ENCODE measurements around the gene ZBTB20.
A peak's percentile ranks its signal among the peaks of the same experiment; 100 is the strongest.

Gene ZBTB20

DNA sequence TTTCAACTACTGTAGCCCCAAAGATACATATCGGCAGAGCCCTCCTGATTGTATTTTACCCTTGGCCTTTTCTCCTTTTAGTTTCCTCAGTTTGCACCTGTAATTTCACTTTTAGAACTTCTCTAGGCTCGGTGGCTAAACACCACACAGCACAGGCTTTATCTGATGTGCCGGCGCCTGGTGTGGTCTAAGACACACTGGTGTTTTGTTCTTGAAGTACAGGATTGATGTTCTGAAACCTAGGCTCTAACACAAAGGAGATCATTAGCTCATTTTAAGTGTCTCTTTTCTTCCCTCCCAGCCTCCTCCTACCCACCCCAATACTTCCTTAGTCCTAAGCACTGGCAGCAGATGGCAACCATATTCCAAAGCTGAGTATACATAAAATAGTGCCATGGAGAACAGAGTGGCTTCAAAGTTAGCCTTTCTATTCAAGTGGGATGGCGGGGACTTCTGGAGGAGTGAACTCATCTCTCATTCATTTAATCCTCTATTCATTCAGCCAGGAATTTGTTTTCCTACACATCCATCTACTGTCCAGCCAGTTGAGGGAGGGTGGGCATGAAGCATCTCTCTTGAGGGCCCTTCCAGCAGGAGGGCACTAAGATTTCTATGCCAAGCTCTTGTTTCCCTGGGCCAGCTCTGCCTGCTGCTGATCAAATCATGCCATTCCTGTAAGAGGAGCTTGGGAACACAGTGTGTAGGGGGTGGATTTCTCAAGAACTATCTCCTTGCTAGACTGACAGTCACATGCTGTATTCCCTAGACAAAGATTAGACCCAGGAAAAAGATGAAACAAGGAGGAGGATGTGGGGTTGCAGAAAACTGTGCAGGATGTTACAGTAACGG, 782.1 kb downstream of the ZBTB20 start:
- no peak for DNase-seq (ENCODE audit: low spot score)

DNA sequence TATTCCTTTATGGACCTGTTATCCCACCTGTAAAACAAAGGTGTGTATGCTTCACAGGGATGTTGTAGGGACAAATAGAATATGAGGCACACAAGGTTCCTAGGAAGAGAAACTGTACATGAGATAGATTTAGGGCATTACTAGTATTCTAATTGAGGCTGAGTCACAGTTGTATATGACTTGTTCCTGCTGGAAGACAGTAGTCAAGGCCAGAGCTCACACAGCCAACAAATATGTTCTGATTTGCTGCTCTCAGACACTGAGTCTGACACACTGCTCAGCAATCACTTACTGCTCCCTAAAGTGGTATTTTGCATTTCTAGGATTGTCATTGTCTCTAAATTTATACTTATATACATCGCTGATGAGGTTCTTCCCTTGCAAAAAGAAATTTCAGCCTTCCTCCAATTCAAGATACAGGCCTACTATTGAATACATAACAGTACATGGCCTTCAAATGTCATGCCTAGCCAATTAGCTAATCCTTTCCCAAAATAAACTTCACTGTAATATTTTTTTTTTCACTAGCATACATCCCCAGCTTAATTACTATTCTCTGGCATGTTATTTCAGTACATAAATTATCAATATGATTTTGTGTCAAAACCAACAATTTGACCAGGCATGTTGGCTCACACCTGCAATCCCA, 783.4 kb downstream of the ZBTB20 start:
- peak; percentile 64 for DNase-seq (ENCODE audit: low spot score)

DNA sequence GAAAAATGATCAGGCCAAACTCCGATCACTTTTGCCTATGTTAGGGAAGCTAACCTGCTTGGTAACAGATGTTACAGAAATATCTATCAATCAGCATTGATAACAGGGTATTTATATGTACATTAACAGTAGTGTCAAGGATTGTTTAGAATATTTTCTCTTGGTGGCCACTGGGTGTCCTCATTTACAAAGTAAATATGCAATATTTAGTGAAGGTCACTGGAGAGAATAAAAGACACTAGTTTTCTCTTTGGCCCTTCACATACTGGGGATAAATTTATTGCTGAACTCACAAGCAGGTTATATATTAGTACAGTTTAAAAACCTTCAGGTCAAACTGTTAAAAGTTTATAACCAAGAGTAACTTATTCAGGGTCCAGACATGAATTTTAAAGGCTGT, 784.3 kb downstream of the ZBTB20 start:
- peak; percentile 32 for DNase-seq (ENCODE audit: low spot score)

DNA sequence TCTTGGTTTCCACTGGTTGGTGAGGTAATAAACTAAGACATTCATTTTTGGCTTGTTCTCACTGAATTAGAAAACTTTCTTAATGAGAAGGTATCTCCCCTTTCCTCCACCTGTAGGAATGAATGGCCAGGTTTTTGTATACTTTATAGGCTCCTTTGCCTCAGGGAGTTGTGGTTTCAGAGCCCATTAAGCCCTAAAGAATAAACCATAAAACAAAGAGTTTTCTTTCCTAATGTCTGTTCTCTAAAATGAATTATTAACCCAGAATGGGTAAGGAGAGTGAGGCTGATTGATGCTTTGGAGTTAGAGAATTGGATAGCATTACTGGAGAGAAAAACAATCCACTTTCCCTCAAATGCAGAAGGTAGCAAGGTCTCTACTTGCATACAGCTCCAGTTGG, 785.7 kb downstream of the ZBTB20 start:
- DNase-seq (ENCODE audit: low spot score), result no peak

DNA sequence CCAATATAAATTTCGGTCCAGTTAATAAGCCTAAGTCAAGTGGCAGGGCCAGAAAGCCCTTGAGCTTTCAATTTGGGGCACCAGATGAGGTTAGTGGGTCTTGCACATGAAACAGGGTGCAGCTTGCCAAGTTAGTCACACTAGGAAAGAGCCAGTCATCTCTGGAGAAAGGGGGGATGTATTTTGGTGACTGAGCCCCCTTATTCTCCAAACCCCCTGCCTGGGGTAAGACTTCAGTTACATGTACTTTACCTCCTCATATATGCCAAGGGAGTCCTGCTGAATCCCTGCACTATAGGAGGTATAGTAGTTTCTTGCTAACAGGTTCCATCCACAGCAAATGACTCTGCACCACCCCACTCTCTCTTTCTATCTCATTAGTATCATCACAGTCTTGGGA, 790.6 kb downstream of the ZBTB20 start:
- no peak for DNase-seq (ENCODE audit: low spot score)

DNA sequence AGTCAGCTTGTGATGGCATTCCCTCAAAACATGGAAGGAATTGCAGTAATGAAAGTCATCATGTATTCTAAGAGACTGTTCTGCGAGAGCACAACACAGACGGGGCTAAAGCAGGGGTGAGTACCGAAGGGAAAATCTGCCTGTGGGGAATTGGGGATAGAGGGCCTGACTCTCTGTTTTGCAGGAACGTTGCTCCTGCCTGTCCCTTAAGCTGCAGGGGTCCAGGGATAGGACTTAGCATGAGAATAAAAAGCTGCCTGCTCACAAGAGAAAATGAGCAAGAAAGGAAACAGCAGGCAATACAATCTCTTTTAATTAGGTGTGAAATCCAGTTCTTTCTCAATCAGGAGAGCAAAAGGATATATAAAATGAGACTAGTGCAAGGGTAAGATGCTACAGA, 791.0 kb downstream of the ZBTB20 start:
- no peak for DNase-seq (ENCODE audit: low spot score)

DNA sequence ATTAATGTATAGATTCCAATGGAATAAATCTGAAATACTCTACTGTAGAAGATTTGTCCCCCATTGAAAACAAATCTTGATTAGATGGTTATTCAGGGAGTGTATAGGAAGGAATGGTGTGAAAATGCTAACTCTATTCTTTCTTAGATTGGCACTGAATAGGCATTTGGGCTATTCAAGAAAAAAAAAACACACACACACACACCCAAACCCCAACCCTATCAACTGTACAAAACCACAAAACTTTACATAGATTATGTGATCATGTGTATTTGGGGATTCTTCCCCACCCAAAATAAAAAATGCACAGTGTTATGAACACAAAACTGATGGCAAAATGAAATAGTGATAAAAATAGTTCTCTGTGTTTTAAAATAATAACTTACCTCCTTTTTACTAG, 791.4 kb downstream of the ZBTB20 start:
- DNase-seq (ENCODE audit: low spot score), result no peak

DNA sequence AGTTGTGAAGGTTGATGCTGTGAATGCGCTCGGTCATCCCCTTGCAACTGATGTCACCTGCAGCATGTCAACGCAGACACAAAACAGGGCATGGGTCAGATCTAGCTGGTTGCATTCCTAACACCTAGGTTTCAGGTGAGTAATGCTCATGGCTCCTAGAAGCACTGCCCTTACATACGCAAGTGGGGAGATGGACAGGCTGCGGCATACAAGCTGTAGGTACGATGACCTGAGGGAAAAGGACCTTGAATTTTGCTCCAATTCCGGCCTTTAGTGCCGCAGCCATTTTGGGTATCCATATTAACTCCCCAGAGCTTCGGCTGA, 795.3 kb downstream of the ZBTB20 start:
- no peak for DNase-seq (ENCODE audit: low spot score)

DNA sequence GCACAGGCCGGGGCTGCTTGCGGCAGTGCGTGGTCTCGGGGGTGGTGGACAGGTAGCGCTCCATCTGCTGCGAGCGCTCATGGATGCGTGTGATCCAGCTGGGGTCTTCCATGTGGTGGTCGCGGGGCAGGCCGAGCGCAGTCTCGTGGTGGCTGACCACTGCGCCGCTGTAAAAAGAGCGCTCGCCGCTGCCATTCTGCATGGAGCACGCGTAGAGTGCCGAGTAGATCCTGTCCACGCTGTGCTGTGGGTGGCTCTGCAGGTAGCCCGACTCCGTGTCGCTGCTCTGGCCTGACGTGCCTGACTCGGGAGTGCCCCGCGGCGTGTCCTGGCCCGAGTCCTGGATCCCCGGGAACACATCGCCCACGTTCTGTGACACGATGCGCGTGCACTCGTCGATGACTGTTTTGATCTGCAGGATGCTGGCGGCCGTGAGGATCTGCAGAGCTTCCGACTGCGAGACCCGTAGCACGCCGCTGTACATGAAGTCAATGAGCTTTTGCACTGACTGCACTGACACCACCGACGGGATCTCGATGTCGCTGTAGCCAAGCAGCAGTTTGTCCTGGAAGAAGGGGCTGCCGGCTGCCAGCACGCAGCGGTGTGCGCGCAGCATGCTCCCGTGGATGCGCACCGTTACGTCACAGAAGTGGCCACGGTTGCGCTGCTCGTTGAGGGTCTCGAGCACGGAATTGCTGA, 795.8 kb downstream of the ZBTB20 start:
- DNase-seq (ENCODE audit: low spot score), result no peak

DNA sequence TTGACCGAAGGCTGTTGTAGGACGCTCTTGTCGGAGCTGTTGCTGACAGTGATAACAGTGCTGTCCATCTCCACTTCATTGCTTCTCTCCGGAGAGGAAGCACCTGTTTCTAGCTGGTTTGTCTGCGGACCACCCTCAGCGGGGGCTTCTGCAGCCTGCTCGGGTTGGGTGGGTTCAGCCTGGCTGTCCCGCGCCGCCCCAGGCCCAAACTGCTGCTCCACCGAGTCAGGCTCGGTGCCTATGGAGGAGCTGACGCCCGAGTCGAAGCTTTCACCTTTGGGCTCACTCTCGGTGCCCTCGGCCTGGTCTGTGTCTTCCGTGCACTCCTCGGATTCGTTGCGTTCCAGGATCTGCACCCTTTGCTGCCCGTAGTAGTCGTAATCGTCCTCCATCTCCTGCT, 796.4 kb downstream of the ZBTB20 start:
- DNase-seq (ENCODE audit: low spot score), result no peak

DNA sequence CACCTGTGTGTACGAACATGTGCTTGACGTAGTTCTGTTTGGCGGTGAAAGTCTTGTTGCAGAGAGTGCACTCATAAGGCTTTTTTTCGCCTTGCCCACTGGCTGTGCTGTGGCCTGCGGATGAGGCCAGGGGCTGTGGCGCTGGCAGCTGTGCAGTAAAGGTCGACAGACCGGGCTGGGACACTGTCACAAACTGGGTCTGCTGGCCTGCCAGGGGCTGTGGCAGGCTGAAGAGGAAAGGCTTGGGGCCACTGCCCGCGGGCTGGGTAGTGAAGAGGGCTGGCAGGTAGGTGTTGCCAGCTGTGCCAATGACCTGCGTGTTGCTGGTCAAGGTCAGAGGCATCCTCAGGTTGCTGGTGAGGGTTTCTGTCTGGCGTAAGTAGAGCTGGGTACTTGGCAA, 796.8 kb downstream of the ZBTB20 start:
- DNase-seq (ENCODE audit: low spot score), result no peak

DNA sequence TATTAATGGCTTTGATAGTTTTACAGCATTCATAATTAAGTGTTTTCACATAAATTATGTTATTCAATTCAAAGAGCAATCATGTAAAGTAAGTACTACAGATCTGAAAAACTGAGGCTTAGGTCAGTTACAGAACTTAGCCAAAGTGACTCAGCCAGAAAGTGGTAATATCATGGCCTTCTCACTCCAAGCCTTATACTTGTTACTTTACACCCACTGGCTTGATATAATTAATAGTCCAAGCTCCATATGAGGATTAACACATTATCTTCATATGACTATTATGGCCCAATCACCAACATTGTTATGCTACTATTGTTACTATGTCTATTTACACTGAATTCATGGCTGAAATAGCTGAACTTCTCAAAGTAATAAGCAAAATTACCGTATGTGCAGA, 802.6 kb downstream of the ZBTB20 start:
- no peak for DNase-seq (ENCODE audit: low spot score)

DNA sequence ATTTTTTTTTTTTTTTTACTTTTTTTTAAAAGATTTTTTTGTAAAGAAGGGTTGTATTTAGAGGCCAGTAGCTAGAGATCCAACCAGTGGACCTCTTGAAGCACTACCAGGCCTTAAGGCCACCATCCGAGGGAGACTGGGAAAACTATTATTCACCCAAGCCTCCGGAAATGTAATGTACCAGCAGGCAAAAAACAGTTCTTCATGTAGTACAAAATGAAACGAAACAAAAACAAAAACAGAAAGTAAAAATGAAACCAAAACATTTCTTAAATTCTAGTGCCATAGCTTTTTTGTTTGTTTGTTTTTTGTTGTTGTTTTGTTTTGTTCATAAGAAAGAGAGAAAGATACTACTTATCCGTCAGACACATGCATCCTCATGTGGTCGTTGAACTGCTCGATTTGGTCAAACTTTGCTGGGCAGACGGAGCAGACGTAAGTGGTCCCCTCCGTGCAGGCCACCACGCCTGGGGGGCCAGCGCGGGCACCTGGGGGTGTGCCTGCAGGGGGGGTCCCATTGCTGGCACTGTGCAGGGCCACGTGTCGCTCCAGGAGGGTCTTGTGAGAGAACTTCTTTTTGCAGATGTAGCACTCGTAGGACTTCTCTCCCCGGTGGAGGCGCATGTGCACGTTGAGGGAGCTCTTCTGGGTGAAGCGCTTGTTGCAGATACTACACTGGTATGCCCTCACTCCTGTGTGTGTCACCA, 808.3 kb downstream of the ZBTB20 start:
- no peak for DNase-seq (ENCODE audit: low spot score)

DNA sequence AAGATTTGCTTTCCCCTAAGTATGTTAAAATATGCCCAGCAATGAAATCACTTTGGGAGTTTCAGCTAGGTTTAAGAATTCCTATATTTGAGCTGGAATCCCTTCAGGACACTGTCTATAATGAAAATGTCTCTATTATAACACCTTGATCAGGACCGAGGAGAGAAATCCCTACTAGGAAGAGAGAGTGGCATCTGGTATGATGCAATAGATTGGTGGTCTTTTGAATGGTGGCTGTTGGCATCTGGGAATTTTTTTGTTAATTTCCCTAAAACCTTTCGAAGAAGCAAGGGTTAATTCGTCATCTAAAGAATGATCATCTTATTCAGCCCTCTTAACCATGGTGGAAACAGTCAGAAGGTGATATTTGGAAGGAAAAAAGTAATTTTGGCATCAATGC, 810.2 kb downstream of the ZBTB20 start:
- no peak for DNase-seq (ENCODE audit: low spot score)

DNA sequence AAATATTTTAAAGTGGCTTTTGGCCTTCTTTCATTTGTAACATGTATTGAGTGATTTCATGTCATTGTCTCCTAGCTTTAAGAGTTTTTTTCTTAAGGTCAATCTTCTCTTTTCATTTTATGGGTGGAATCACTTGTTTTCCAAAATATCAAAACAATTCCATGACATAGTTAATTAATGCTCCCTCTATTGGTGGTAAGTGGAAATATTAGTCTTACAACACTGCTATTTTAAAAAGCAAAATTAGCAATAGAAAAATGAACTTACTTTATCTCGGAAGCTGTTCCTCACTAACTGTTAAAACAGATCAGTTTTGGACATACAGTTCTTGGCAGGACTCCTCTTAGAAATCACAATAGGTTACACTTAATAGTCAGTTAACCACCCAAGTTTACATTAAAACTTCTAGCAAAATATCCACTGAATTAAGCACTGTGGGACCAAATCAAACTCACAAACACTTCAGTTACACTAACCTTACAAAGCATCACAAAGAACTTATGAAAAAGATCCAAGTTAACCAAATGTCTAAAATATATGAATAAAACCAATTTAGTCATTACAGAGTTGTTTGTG, 810.9 kb downstream of the ZBTB20 start:
- DNase-seq (ENCODE audit: low spot score), result peak; percentile 9

DNA sequence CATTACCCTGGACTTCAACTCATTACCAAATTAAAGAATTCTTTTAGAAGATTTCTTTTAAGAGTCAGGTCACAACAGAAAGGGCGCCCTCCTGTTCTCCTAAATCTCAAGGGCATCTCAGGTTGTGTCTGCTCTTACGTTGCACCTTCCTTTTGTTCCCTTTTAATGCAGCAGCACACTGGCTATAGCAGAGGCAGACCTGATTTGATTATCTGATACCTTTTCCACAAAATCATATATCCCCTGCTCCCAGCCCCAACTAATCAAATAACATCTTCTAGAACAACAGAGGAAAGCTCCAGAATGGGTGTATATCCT, 813.2 kb downstream of the ZBTB20 start:
- DNase-seq (ENCODE audit: low spot score), result no peak

DNA sequence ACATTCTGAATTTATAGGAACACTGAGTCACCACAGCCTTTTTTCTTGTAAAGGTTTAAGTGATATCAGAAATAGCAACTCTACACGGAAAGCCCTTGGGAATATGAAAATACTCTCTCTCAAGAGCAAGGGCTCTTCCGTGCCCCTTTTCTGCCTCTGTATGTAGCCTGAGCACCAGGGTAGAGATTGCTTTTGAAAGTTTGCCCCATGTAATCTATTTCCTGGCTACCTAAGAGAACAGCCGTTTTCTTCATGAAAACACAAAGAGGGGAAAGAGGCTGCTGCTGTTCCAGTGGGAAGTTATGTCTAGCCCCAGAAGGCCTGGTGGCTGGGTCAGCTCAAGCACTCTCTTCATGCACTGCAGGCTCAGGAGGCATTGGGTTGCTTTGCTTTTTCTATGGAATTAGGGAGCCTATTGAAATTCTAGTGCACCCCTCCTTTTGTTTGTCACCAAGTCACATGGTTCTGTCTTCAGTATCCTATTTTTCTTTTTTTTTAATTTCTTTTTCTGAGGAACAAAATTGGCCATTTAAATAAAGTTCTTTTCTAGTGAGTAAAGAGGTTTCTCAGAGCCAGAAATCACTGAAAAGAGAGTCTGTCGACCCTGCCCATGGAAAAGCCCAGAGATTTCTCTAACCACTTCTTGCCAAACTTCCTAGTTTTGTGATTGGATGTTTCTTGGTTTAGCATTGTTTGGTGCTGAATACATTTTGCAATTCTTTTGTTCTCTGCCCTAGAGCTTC, 813.7 kb downstream of the ZBTB20 start:
- no peak for DNase-seq (ENCODE audit: low spot score)

DNA sequence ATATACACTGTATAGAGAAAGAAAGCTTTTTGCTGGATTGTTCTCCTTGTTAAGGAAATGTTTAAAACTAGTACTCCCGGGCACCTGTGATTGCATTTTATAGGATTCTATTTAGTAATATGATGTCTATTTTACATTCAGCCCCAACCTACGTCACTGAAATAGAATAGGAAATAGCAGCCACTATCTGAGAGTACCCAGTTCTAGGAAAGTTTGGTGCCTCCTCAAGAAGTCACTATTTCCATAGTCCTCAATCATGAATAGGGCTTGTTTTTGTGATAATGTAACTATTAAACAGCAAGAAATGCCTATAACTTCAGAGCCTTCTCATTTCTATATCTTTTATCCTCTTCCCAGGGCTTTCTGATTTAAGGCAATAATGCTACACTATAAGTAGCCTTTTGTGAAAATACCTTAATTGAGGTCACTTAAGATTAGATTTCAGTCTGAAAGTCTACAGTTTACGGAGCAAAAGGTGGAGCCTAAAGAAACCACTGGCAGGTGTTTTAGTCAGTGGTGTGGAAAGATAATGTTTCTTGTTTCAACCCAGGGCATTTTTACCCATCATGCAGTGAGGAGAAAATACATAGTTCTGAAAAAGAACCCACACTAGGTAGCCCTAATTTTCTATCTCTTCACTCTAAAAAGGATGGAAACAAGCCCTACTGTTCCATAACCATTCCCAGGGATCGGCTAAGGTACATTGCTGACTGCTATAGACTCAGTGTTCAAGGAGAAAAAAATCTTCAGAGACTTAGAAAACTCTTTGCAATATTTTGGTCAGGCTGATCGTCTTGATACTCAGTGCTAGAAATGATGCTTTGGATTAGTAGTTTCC, 814.5 kb downstream of the ZBTB20 start:
- DNase-seq (ENCODE audit: low spot score), result no peak

DNA sequence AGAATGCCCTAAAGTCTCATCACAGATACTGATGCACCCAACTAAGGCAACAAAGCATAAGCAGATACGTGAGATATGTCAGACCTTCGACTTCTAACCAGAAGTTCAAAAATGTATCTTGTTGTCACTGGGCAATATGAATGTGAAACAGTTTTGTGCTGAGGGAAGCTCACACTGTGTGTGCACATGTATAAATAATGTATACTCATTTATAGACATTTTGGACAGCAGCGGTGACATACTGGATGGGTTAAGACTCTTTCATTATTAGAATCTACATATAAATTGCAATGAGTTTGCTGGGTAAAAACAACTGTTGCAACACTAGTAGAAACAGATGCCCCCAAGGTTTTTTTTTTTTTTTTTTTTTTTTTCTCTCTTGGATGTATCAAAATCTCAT, 815.4 kb downstream of the ZBTB20 start:
- no peak for DNase-seq (ENCODE audit: low spot score)

DNA sequence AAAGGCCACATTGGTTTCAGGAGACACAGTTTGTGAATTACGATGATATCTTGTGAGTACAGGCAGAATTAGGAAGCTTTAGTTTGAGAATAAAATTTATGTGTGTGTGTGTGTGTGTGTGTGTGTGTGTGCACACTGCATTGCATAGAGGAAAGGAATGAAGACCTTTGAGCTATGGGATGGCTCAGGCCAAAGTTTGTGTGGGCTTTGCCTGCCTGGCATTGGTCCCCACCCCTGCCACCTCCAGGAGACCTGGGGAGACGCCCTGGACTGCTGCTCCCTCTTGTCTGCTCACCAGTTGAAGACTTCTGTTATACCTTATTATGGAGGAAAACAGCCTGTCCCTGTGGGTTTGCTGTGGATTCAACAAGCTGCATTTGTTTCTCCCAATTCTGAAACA, 816.1 kb downstream of the ZBTB20 start:
- no peak for DNase-seq (ENCODE audit: low spot score)

DNA sequence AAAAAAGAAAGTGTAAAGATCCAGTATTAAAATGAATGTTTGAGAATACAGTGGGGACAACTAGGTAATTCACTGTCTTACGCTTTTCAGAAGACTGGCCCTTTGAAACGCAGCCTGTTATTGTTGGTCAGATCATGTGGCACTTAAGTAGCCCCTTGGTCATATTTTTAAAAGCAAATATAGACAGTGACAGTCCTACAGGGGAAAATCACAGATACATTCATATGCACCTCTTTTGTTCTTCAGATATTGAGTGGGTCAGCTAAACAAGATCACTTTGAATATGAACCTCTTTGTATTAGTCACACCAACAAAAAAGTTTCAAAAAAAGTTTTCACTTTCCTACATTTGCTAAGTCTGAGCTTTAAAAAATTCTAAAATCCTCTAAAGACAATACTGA, 817.3 kb downstream of the ZBTB20 start:
- no peak for DNase-seq (ENCODE audit: low spot score)

Measured in AG08396 (cell line).